WERI-Rb-1 (cell line): ENCODE measurements around the gene FOCAD.
A peak's percentile ranks its signal among the peaks of the same experiment; 100 is the strongest.

Experiments
- DNase-seq: peaks from one replicate; pipeline ENCODE4 v3.0.0-alpha.2; 2020
- H3K27ac ChIP-seq: fragments of 250-450 bp; sonication (Bioruptor Pico); 2 replicates; pipeline ENCODE4 v1.5.1; 2020; ENCODE audit warnings: mild to moderate bottlenecking, moderate library complexity
- H3K27me3 ChIP-seq: fragments of 250-450 bp; sonication (Bioruptor Pico); 2 replicates; pipeline ENCODE4 v1.5.1; 2021; ENCODE audit warnings: mild to moderate bottlenecking, low read depth, moderate library complexity; ENCODE audit not compliant: insufficient read depth, severe bottlenecking
- H3K36me3 ChIP-seq: fragments of 250-450 bp; sonication (Bioruptor Pico); 2 replicates; pipeline ENCODE4 v1.5.1; 2020; ENCODE audit warnings: mild to moderate bottlenecking, moderate library complexity
- H3K4me3 ChIP-seq: 2 replicates; pipeline ENCODE4 v1.5.1; 2011; ENCODE audit warnings: low read depth, mild to moderate bottlenecking, control low read depth, low read length
- H3K9me3 ChIP-seq: fragments of 250-450 bp; sonication (Bioruptor Pico); 2 replicates; pipeline ENCODE4 v1.5.1; 2021; ENCODE audit warnings: mild to moderate bottlenecking, moderate library complexity; ENCODE audit not compliant: severe bottlenecking
- TF ChIP-seq, protein P1 (sequence below): IDR thresholded peaks from 2 replicates; pipeline ENCODE4 v1.5.1; 2011; ENCODE audit warnings: low read depth, mild to moderate bottlenecking, control low read depth, inconsistent platforms, low read length

The FOCAD gene

DNA sequence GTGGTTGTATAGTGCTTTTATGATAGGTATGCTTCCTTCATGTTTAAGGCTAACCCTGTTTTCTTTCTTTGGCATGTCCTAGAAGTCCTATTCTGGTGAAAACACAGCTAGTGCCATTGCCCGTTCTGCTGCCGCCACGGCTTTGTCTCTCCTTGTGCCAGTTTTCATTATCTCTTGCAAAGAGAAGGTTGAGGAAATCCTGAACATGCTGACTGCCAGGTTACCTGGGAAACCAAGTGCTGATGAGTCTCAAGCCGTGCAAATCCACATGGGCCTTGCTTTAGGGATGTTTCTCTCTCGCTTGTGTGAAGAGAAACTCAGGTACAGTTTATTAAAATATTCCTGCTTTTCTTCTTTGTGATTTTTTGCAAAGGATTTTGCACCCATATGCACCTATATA, 245.2 kb downstream of the FOCAD start:
- H3K27ac ChIP-seq, result no peak overlapping the region
- no peaks in the 10 kb centered on the region for H3K27me3 ChIP-seq
- DNase-seq, result no peak
- no peaks in the 10 kb centered on the region for H3K36me3 ChIP-seq
- H3K4me3 ChIP-seq, result no peak overlapping the region
- TF ChIP-seq, protein P1, sequence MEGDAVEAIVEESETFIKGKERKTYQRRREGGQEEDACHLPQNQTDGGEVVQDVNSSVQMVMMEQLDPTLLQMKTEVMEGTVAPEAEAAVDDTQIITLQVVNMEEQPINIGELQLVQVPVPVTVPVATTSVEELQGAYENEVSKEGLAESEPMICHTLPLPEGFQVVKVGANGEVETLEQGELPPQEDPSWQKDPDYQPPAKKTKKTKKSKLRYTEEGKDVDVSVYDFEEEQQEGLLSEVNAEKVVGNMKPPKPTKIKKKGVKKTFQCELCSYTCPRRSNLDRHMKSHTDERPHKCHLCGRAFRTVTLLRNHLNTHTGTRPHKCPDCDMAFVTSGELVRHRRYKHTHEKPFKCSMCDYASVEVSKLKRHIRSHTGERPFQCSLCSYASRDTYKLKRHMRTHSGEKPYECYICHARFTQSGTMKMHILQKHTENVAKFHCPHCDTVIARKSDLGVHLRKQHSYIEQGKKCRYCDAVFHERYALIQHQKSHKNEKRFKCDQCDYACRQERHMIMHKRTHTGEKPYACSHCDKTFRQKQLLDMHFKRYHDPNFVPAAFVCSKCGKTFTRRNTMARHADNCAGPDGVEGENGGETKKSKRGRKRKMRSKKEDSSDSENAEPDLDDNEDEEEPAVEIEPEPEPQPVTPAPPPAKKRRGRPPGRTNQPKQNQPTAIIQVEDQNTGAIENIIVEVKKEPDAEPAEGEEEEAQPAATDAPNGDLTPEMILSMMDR, result no peak
- no peaks in the 10 kb centered on the region for H3K9me3 ChIP-seq

DNA sequence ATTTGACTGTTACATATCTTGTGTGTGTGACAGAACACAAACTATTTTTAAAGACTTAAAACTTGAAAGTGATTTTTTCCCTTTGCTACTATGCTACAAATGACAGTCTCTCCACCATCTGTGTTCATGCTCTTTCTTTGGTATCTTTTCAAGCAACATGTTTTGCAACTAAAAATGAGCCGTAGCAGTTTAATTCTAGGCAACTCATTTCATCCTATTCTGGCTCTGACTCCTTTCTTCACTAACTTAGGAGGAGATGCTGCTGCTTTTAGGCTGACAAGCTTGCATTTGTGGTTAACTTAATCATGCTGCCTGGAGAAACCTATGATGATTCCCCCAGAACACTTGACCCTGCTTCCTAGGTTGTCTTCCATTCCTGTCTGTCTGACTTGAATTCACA, 246.8 kb downstream of the FOCAD start:
- Histone ChIP-seq H3K36me3 (no peaks in the 10 kb centered on the region), H3K27me3 (no peaks in the 10 kb centered on the region), H3K9me3 (no peaks in the 10 kb centered on the region), H3K27ac (no peak overlapping the region), H3K4me3 (no peak overlapping the region)
- TF ChIP-seq, protein P1, result no peak
- no peak for DNase-seq

DNA sequence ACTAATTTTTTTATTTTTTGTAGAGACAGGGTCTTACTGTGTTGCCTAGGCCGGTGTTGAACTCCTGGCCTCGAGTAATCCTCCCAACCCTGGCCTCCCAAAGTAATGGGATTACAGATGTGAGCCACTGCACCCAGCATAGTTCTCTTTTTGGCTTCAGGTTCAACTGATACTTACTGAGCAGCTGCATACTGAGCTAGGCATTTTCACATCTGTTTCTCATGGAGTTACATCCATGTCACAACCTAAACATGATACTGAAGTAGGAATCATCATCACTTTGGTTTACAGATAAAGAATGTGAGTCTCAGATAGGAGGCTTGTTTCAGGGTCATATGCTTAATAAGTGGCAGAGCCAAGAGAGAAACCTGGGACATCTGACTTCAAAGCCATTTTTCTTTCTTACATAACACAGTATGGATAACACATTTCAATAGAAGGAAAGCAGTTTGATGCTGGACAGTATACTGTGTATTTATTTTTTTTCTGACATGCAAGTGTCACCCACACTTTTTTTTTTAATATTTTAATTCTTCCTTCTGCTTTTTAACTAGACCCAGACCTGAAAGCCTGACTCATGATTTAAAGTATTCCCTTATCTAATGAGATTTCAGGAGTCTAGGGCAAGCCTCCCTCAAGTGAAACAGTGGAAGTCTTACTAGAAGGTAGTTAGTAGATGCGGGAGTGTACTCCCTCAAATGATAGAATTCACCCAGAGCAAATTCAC, 256.6 kb downstream of the FOCAD start:
- TF ChIP-seq, protein P1, result no peak
- DNase-seq, result no peak
- Histone ChIP-seq H3K27me3 (no peaks in the 10 kb centered on the region), H3K9me3 (no peaks in the 10 kb centered on the region), H3K36me3 (no peaks in the 10 kb centered on the region), H3K27ac (no peak overlapping the region), H3K4me3 (no peak overlapping the region)

DNA sequence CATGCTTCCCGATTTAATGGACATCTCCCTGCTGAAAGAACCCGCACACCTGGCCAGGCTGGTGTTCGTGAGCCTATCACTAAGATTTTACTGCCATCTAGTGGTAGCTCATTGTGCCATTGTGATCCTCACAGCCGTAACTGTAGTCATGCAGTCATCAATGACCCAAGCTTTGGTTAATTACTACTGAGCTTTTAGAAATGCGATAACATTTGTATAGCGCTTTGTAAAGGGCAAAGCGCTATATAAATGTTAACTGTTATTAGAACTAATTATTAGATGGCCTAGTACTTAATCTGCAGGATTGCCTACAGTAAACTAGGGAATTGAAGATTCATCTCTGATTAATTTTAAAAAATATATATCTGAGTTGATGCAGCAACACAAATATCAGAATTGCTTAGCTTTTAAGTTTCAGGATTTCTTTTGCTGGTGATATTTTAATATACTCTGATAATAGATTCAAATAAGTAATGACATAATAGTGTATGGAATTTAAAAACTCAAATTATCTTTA, 257.2 kb downstream of the FOCAD start:
- peak; percentile 55 for DNase-seq
- H3K27ac ChIP-seq, result no peak overlapping the region
- H3K36me3 ChIP-seq, result no peaks in the 10 kb centered on the region
- no peak overlapping the region for H3K4me3 ChIP-seq
- no peaks in the 10 kb centered on the region for H3K9me3 ChIP-seq
- H3K27me3 ChIP-seq, result no peaks in the 10 kb centered on the region
- TF ChIP-seq, protein P1, result peak; percentile 80

DNA sequence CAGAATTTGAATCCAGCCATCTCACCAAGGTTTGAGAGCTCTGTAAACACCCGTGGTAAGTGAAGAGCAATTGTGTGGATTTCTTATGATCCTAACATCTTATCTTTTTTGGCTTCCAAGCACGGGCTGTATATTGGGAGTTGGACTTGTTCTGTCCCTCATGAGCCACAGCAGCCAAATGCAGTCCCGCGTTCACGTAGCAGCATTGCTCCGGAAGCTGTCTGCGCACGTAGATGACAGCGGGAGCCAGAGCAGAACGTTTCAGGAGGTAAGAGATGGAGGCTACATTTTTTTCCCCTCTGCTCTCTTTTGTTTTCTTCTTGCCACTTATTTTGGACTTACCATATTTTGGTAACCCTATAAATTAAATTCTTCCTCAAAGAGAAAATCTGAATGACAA, 260.4 kb downstream of the FOCAD start:
- H3K27me3 ChIP-seq, result no peaks in the 10 kb centered on the region
- TF ChIP-seq, protein P1, result no peak
- no peak overlapping the region for H3K4me3 ChIP-seq
- no peaks in the 10 kb centered on the region for H3K36me3 ChIP-seq
- DNase-seq, result no peak
- no peak overlapping the region for H3K27ac ChIP-seq
- no peaks in the 10 kb centered on the region for H3K9me3 ChIP-seq

DNA sequence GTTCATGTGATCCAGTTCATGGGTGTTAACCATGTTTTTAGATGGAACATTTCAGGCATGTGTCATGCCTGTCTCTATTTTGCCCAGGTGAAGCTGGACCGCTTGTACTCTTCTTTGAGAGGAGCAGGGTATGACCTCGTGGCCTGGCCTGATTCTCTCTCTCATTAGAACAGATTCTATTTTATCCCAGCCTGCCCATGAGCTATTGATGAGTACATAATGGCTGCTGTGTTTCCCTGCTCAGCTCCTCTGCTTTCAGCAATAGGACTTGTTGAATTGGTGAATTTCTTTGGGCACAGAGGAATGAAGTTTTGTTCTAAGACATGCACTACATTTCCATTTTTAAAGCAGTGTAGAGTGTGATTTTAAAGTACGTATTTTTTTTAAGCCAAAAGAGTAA, 261.2 kb downstream of the FOCAD start:
- Histone ChIP-seq H3K27me3 (no peaks in the 10 kb centered on the region), H3K9me3 (no peaks in the 10 kb centered on the region), H3K36me3 (no peaks in the 10 kb centered on the region), H3K27ac (no peak overlapping the region), H3K4me3 (no peak overlapping the region)
- TF ChIP-seq, protein P1, result no peak
- no peak for DNase-seq
